ENCODE measurements around the gene RFX2. TPM values are rescaled to one million over a fixed set of nuclear protein-coding genes. Genes with fewer than 3 reads are reported as not detected.

The RFX2 gene
- total RNA-seq, 1 donor from 2014 or later, result 1.2 TPM

GRCh38 chr19:6047256-6047655, 63.0 kb downstream of the RFX2 start:
- H3K36me3 Mint-ChIP-seq (ENCODE audit: low read depth, unreplicated experiment), result no peaks in the 10 kb centered on the region
- DNase-seq (ENCODE audit: low spot score), result no peak
- H3K4me1 Mint-ChIP-seq (ENCODE audit: unreplicated experiment), result no peaks in the 10 kb centered on the region
- H3K27me3 Mint-ChIP-seq (ENCODE audit: unreplicated experiment), result peaks cover 3% of the 10 kb centered on the region
- H3K4me3 Mint-ChIP-seq (ENCODE audit: unreplicated experiment), result no peak overlapping the region
- H3K9me3 Mint-ChIP-seq (ENCODE audit: unreplicated experiment), result no peaks in the 10 kb centered on the region
- TF ChIP-seq CTCF (IDR thresholded peaks at IDR 0.05; ENCODE audit: unreplicated experiment), result no peak
- H3K27ac Mint-ChIP-seq (ENCODE audit: unreplicated experiment), result no peak overlapping the region

GRCh38 chr19:6045108-6045507, 65.2 kb downstream of the RFX2 start:
- no peak overlapping the region for H3K27ac Mint-ChIP-seq (ENCODE audit: unreplicated experiment)
- no peaks in the 10 kb centered on the region for H3K36me3 Mint-ChIP-seq (ENCODE audit: low read depth, unreplicated experiment)
- H3K4me3 Mint-ChIP-seq (ENCODE audit: unreplicated experiment), result no peak overlapping the region
- DNase-seq (ENCODE audit: low spot score), result no peak
- H3K27me3 Mint-ChIP-seq (ENCODE audit: unreplicated experiment), result peaks cover 5% of the 10 kb centered on the region
- no peaks in the 10 kb centered on the region for H3K9me3 Mint-ChIP-seq (ENCODE audit: unreplicated experiment)
- no peaks in the 10 kb centered on the region for H3K4me1 Mint-ChIP-seq (ENCODE audit: unreplicated experiment)
- no peak for TF ChIP-seq CTCF (IDR thresholded peaks at IDR 0.05; ENCODE audit: unreplicated experiment)

GRCh38 chr19:6044056-6044805, 66.1 kb downstream of the RFX2 start:
- no peaks in the 10 kb centered on the region for H3K4me1 Mint-ChIP-seq (ENCODE audit: unreplicated experiment)
- H3K4me3 Mint-ChIP-seq (ENCODE audit: unreplicated experiment), result no peak overlapping the region
- no peaks in the 10 kb centered on the region for H3K9me3 Mint-ChIP-seq (ENCODE audit: unreplicated experiment)
- no peak overlapping the region for H3K27ac Mint-ChIP-seq (ENCODE audit: unreplicated experiment)
- peaks cover 5% of the 10 kb centered on the region for H3K27me3 Mint-ChIP-seq (ENCODE audit: unreplicated experiment)
- DNase-seq (ENCODE audit: low spot score), result no peak
- no peak for TF ChIP-seq CTCF (IDR thresholded peaks at IDR 0.05; ENCODE audit: unreplicated experiment)
- no peaks in the 10 kb centered on the region for H3K36me3 Mint-ChIP-seq (ENCODE audit: low read depth, unreplicated experiment)

GRCh38 chr19:6042776-6043726, 67.2 kb downstream of the RFX2 start:
- no peaks in the 10 kb centered on the region for H3K36me3 Mint-ChIP-seq (ENCODE audit: low read depth, unreplicated experiment)
- H3K27ac Mint-ChIP-seq (ENCODE audit: unreplicated experiment), result no peak overlapping the region
- H3K4me1 Mint-ChIP-seq (ENCODE audit: unreplicated experiment), result no peaks in the 10 kb centered on the region
- peaks cover 5% of the 10 kb centered on the region for H3K27me3 Mint-ChIP-seq (ENCODE audit: unreplicated experiment)
- TF ChIP-seq CTCF (IDR thresholded peaks at IDR 0.05; ENCODE audit: unreplicated experiment), result no peak
- DNase-seq (ENCODE audit: low spot score), result no peak
- H3K4me3 Mint-ChIP-seq (ENCODE audit: unreplicated experiment), result no peak overlapping the region
- H3K9me3 Mint-ChIP-seq (ENCODE audit: unreplicated experiment), result no peaks in the 10 kb centered on the region
